ENCODE results near the gene ABCC12. TPM values are rescaled to one million over a fixed set of nuclear protein-coding genes. Genes with fewer than 3 reads are reported as not detected.
"Not testable (repeated sequence)": the region's sequence is repeated elsewhere in the genome, so short reads cannot be mapped to it uniquely, and the experiment has no call there.

ABCC12 gene
- total and polyA plus RNA-seq, 2 donors (not counting 1 experiment from before 2014, with no cell fraction given) = not detected

DNA sequence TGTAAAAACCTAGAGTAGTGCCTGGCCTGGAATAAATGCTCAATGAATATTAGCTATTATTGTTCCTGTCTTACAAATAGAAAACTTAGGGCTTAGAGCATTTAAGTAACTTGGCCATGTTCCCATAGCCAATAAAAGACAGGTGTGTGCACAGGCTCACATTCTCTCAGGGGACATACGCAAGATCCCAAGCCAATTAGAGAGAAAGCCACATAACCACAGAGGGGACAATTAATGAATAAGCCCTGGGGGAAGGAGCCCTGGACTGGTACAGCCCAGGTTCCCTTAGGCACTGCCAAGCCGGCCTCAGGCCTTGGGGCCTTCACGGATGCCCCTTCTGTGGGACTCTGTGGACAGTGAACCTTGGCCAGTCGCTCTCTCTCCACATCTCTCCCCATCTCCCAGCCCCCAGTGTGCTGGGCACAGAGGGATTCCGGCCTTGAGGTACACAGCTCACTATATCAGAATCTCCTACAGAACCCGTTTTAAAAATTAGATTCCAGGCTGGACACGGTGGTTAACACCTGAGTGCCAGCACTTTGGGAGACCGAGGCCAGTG lies 27.3 kb upstream of the ABCC12 start:
- Histone ChIP-seq H3K27ac (ENCODE audit: low read length in 2 of 2) (no peak overlapping the region), H3K4me1 (ENCODE audit: control insufficient read depth in 2 of 2, insufficient read depth in 2 of 2, low read length in 2 of 2) (no peaks in the 10 kb centered on the region), H3K79me2 (ENCODE audit: control insufficient read depth, insufficient read depth, low read length) (no peaks in the 10 kb centered on the region), H3K4me2 (replicated peaks; ENCODE audit: low read depth, low read length, poor library complexity, severe bottlenecking) (no peak overlapping the region), H3K9ac (ENCODE audit: low read length) (no peak overlapping the region), H3K27me3 (replicated peaks in 1 of 4; ENCODE audit: control extremely low read depth in 1 of 4, control insufficient read depth in 3 of 4, insufficient read depth in 4 of 4, low read length in 3 of 4) (peaks cover 0 to 2% (median 0%) of the 10 kb centered on the region in 4 experiments), H3K4me3 (ENCODE audit: control extremely low read depth in 1 of 5, extremely low read depth in 1 of 5, insufficient read depth in 1 of 5, low read depth in 2 of 5, low read length in 4 of 5) (no peak overlapping the region), H4K20me1 (ENCODE audit: control insufficient read depth, insufficient read depth, low read length, poor library complexity, severe bottlenecking) (no peaks in the 10 kb centered on the region), H3K9me3 (ENCODE audit: control extremely low read depth in 1 of 3, control insufficient read depth in 2 of 3, insufficient read depth in 1 of 3, low read length in 2 of 3) (no peaks in the 10 kb centered on the region), H2AFZ (ENCODE audit: insufficient read depth, low read depth, low read length, poor library complexity, severe bottlenecking) (no peak overlapping the region), H3K36me3 (replicated peaks in 1 of 2; ENCODE audit: control extremely low read depth in 1 of 2, control insufficient read depth in 1 of 2, extremely low read depth in 1 of 2, insufficient read depth in 2 of 2, low read length in 1 of 2) (no peaks in the 10 kb centered on the region)
- no peaks in the 10 kb centered on the region for H3K9me3 Mint-ChIP-seq (ENCODE audit: insufficient read depth)
- no peak overlapping the region for H3K27ac Mint-ChIP-seq
- ChIA-PET CTCF (interaction anchor here (0.7 kb wide), 1 partner anchor 17 kb away, joined by 3 read pairs; no protein-coding TSS in a partner anchor), POLR2A (no interaction called here)
- no peaks in the 10 kb centered on the region for H3K4me1 Mint-ChIP-seq
- ATAC-seq (ENCODE audit: low read depth) (no peak), DNase-seq (no peak)
- H3K27me3 Mint-ChIP-seq = peaks cover 3% of the 10 kb centered on the region
- 91% methylated on average over 8 of the region's 8 CpGs for WGBS (ENCODE audit: insufficient coverage)
- no peak overlapping the region for H3K4me3 Mint-ChIP-seq
- intact Hi-C loops (cut with micrococcal nuclease) = no loop called here
- TF ChIP-seq, protein P1, sequence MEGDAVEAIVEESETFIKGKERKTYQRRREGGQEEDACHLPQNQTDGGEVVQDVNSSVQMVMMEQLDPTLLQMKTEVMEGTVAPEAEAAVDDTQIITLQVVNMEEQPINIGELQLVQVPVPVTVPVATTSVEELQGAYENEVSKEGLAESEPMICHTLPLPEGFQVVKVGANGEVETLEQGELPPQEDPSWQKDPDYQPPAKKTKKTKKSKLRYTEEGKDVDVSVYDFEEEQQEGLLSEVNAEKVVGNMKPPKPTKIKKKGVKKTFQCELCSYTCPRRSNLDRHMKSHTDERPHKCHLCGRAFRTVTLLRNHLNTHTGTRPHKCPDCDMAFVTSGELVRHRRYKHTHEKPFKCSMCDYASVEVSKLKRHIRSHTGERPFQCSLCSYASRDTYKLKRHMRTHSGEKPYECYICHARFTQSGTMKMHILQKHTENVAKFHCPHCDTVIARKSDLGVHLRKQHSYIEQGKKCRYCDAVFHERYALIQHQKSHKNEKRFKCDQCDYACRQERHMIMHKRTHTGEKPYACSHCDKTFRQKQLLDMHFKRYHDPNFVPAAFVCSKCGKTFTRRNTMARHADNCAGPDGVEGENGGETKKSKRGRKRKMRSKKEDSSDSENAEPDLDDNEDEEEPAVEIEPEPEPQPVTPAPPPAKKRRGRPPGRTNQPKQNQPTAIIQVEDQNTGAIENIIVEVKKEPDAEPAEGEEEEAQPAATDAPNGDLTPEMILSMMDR (IDR thresholded peaks at IDR 0.05) = no peak
- no peak for TF ChIP-seq EZH2 (IDR thresholded peaks at IDR 0.05; ENCODE audit: borderline replicate concordance, insufficient read depth, low read depth, low read length, poor library complexity, severe bottlenecking)

DNA sequence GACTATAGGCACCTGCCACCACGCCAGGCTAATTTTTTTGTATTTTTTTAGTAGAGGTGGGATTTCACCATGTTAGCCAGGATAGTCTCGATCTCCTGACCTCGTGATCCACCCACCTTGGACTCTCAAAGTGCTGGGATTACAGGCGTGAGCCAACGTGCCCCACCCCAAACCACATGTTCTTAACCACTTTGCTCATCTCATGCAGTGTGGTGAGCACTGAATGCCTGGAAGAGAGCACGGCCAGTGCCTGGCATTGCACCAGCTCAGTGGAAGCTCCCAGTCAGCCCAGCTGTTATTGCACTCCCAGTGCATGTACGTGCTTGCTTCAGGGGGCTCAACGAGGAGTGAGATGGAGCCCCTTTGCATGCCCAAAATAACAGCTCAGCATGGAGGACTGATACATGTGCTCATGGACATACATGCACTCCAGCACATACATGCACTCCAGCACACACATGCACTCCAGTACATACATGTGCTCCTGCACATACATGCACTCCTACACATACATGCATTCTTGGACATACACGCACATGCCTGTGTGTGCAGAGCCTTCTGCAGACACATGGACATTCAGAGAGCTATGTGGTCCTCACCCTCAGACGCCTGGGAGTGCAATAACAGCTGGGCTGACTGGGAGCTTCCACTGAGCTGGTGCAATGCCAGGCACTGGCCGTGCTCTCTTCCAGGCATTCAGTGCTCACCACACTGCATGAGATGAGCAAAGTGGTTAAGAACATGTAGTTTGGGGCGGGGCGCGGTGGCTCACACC lies 26.1 kb upstream of the ABCC12 start:
- H3K4me3 Mint-ChIP-seq; H3K9me3 ChIP-seq (ENCODE audit: control extremely low read depth in 1 of 3, control insufficient read depth in 2 of 3, insufficient read depth in 1 of 3, low read length in 2 of 3); H3K4me1 ChIP-seq (ENCODE audit: control insufficient read depth in 2 of 2, insufficient read depth in 2 of 2, low read length in 2 of 2); DNase-seq; H2AFZ ChIP-seq (ENCODE audit: insufficient read depth, low read depth, low read length, poor library complexity, severe bottlenecking); H3K4me1 Mint-ChIP-seq; POLR2A ChIA-PET; H3K9ac ChIP-seq (ENCODE audit: low read length); H3K36me3 ChIP-seq (replicated peaks in 1 of 2; ENCODE audit: control extremely low read depth in 1 of 2, control insufficient read depth in 1 of 2, extremely low read depth in 1 of 2, insufficient read depth in 2 of 2, low read length in 1 of 2); H3K9me3 Mint-ChIP-seq (ENCODE audit: insufficient read depth); H3K4me3 ChIP-seq (ENCODE audit: control extremely low read depth in 1 of 5, extremely low read depth in 1 of 5, insufficient read depth in 1 of 5, low read depth in 2 of 5, low read length in 4 of 5); ATAC-seq (ENCODE audit: low read depth); H3K27me3 Mint-ChIP-seq; H4K20me1 ChIP-seq (ENCODE audit: control insufficient read depth, insufficient read depth, low read length, poor library complexity, severe bottlenecking); H3K27me3 ChIP-seq (replicated peaks in 1 of 4; ENCODE audit: control extremely low read depth in 1 of 4, control insufficient read depth in 3 of 4, insufficient read depth in 4 of 4, low read length in 3 of 4); H3K79me2 ChIP-seq (ENCODE audit: control insufficient read depth, insufficient read depth, low read length); H3K4me2 ChIP-seq (replicated peaks; ENCODE audit: low read depth, low read length, poor library complexity, severe bottlenecking); H3K27ac Mint-ChIP-seq; intact Hi-C loops (cut with micrococcal nuclease); H3K27ac ChIP-seq (ENCODE audit: low read length in 2 of 2): not testable (repeated sequence)
- CTCF ChIA-PET = interaction anchor here (1.3 kb wide), 1 partner anchor 441 kb away, joined by 3 read pairs; no protein-coding TSS in a partner anchor
- WGBS (ENCODE audit: insufficient coverage) = 88% methylated on average over 12 of the region's 14 CpGs
